Cardiac septum (tissue), 1 donor: Measurements from ENCODE around the gene CUX1. TPM values are rescaled to one million over a fixed set of nuclear protein-coding genes. Genes with fewer than 3 reads are reported as not detected.
"Not testable (repeated sequence)": the region's sequence is repeated elsewhere in the genome, so short reads cannot be mapped to it uniquely, and the experiment has no call there.

Source experiments
- DNase-seq: peaks from one replicate; pipeline ENCODE4 v3.0.0-alpha.2; 2020; ENCODE audit warnings: low spot score
- intact Hi-C: fragments of 100-400 bp; cut with DNase I; formaldehyde crosslinking; loops from one replicate; pipeline ENCODE4 v1.14.0; 2022
- microRNA-seq: library from miRNA; unstranded; fragments of <30 nt; microRNA quantifications from one replicate; pipeline ENCODE4 v1.2.0, GENCODE V29; 2020
- total RNA-seq: library from RNA; stranded (reverse); fragmentation: NEBNext Ultra II Directional; extraction: Animal tissue kit (Norgen Biotek cat#: 25700); gene quantifications from one replicate; pipeline ENCODE4 v1.2.1, GENCODE V29; 2021
- donor health status: DM: no; HTN: no; CAD: no.

The CUX1 gene
- total RNA-seq, 1 donor from 2014 or later = 171 TPM

DNA sequence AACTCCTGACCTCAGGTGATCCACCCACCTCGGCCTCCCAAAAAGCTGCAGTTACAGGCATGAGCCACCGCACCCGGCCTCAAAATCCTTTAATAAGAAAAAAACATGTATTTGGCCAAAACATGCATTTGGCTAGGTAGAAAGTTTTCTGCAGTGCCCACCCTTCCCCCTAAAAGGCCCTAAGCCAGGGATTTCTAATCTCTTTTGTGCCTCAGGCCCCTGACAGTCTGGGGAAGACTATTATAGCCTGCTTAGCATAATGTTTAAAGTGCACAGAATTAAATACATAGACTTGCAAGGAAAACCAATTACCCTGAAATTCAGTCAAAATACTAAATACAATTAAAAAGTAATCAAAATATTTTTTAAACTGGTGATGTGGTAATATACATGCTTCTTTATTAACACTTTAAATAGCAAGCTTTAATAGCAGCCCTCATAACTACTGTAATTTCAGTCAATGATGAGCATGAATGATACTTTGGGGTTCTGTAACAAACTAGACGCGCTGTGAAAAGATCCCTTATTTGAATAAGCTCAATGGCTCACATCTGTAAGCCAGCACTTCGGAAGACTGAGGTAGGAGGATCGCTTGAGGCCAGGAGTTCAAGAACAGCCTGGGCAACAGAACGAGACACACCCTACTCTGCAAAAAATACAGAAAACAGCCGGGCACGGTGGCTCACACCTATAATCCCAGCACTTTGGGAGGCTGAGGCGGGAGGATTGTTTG, 508.9 kb downstream of the CUX1 start:
- no peak for DNase-seq
- intact Hi-C loops = no loop called here

DNA sequence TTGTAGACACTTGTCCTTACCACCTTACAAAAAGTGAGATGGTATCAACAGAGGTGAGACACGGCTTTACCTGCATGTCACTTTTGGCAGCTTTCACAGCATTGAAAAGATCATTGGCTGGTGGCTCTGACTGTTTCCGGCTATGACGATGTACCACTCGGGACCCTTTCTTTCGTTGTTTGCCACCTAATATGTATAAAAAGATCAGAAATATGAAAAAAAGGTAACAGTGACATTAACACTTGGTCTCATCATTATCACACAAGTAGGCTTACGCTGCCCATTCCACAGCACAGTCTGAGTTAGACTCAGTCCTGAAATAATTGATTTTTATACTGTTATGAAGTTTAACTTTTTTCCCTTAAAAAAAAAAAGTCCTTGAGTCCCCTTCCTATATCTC, 509.8 kb downstream of the CUX1 start:
- DNase-seq, intact Hi-C loops: not testable (repeated sequence)

DNA sequence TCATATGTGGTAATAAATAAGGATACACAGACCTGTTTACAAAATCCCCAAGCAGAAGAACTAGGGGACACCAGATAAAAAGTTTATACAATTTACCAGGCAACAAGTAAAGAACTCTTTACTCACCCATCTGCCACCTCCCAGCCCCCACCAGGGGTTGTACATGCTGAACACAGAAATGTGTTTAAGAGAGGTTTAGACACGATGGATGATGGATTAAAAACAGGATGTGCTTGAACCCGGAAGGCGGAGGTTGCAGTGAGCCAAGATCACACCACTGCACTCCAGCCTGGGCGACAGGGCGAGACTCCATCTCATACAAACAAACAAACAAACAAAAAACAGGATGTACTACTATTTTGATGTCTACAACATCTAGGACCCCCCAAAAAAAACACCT, 511.4 kb downstream of the CUX1 start:
- DNase-seq, intact Hi-C loops: not testable (repeated sequence)

DNA sequence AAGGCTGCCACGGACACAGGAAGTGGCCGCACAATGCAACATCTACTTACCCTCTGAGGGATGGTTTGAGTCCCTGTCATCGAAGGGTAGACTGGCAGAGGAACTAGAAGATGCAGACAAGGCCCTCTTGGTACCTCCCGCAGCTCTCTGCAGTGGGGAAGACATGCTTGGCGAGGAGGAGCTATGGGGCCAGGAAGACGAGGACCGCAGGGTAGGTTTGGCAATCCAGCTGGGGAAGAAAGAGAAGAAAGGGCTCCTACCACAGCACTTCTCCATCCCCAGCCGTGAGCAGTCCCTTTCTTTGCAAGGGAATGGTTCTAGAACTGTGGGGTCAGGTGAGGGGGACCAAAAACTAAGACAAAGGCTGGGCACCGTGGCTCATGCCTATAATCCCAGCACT, 511.9 kb downstream of the CUX1 start:
- intact Hi-C loops, DNase-seq: not testable (repeated sequence)

GRCh38 chr7:102330666-102331460, 513.4 kb downstream of the CUX1 start:
- DNase-seq, intact Hi-C loops: not testable (repeated sequence)

Small RNAs within 50 kb of the gene (microRNA-seq; reads per million reads assigned to microRNA genes)
- not detected for gene MIR4285

Other genes starting within 250 kb of the CUX1 start
- gene MYL10, start 188.3 kb upstream of the CUX1 start, total RNA-seq = not detected